Kidney (tissue), 14 donors: Measurements from ENCODE around the gene DDX10. TPM values are rescaled to one million over a fixed set of nuclear protein-coding genes. Genes with fewer than 3 reads are reported as not detected.

Experiments
- DNase-seq, 5 donors: peaks; one replicate each; pipeline ENCODE4 v3.0.0-alpha.2; 2013 to 2020
- FAIRE-seq: peaks from 2 replicates; lab custom pipeline; 2012; peaks lifted over from hg19 to GRCh38; lab: Jason Lieb, UNC
- H3K27ac ChIP-seq, 2 donors: one replicate each; pipeline ENCODE4 v1.7.0; 2013; ENCODE audit warnings: low read depth in 2 of 2, low read length in 2 of 2, inconsistent platforms in 1 of 2
- H3K27me3 ChIP-seq: one replicate; pipeline ENCODE4 v1.7.1; 2013; ENCODE audit warnings: low read length, inconsistent platforms; ENCODE audit not compliant: control insufficient read depth, insufficient read depth
- H3K36me3 ChIP-seq, 3 donors: one replicate each; pipeline versions ENCODE4 v1.7.0 to v1.7.1; 2013; ENCODE audit warnings: low read length in 3 of 3, control low read depth in 1 of 3, inconsistent platforms in 1 of 3; ENCODE audit not compliant: insufficient read depth in 3 of 3, control insufficient read depth in 2 of 3
- H3K4me1 ChIP-seq, 3 donors: one replicate each; pipeline versions ENCODE4 v1.7.0 to v1.7.1; 2013; ENCODE audit warnings: low read length in 3 of 3, inconsistent platforms in 1 of 3, low read depth in 1 of 3; ENCODE audit not compliant: control insufficient read depth in 2 of 3, insufficient read depth in 2 of 3
- H3K4me3 ChIP-seq, 3 donors: one replicate each; pipeline versions ENCODE4 v1.7.0 to v1.8.1; 2013; ENCODE audit warnings: low read length in 3 of 3, control low read depth in 1 of 3, inconsistent platforms in 1 of 3
- H3K9ac ChIP-seq, 3 donors: one replicate each; pipeline versions ENCODE4 v1.7.0 to v1.7.1; 2013; ENCODE audit warnings: low read length in 3 of 3, control low read depth in 1 of 3, inconsistent platforms in 1 of 3
- H3K9me3 ChIP-seq, 3 donors: one replicate each; pipeline versions ENCODE4 v1.7.0 to v1.7.1; 2013; ENCODE audit warnings: low read length in 3 of 3, control low read depth in 1 of 3, inconsistent platforms in 1 of 3; ENCODE audit not compliant: control insufficient read depth in 2 of 3, insufficient read depth in 1 of 3
- CTCF ChIP-seq: IDR thresholded peaks from 3 replicates; pipeline ENCODE4 v1.5.1; 2012; ENCODE audit warnings: mild to moderate bottlenecking, moderate library complexity, borderline replicate concordance; ENCODE audit not compliant: insufficient read depth; ENCODE audit errors: extremely low read depth
- intact Hi-C: fragments of 100-400 bp; cut with DNase I; formaldehyde crosslinking; loops from one replicate; pipeline ENCODE4 v1.11.1; 2022
- polyA plus RNA-seq: library from polyadenylated mRNA; stranded (reverse); fragments of 350-450 nt; fragmentation: Illumina TruSeq; extraction: RNeasy Lipid Tissue Mini Kit (QIAGEN cat#74804); gene quantifications from one replicate; pipeline ENCODE4 v1.2.3, GENCODE V29; 2014; ENCODE audit warnings: low read depth, low replicate concordance; ENCODE audit not compliant: insufficient read depth
- total RNA-seq: library from RNA; stranded (reverse); fragmentation: NEBNext Ultra II Directional; extraction: Animal tissue kit (Norgen Biotek cat#: 25700); gene quantifications from one replicate; pipeline ENCODE4 v1.2.1, GENCODE V29; 2021
- donor health status: control.
- donor health status: control.
- donor health status: control.
- donor health status: control.
- donor health status: control.
- donor health status: DM: yes; HTN: yes; CAD: no.
- donor health status: Normal renal cell carcinoma (clear cell type).

Gene DDX10
- total and polyA plus RNA-seq, 2 donors from 2014 or later = 24.8 to 79.2 TPM

GRCh38 chr11:108965306-108966001, 300.6 kb downstream of the DDX10 start:
- TF ChIP-seq CTCF = no peak
- Histone ChIP-seq H3K27ac (no peak overlapping the region), H3K9ac (no peak overlapping the region), H3K9me3 (no peaks in the 10 kb centered on the region), H3K27me3 (no peaks in the 10 kb centered on the region), H3K4me3 (no peak overlapping the region), H3K36me3 (no peaks in the 10 kb centered on the region), H3K4me1 (no peaks in the 10 kb centered on the region)
- no peak for FAIRE-seq
- intact Hi-C loops = no loop called here
- no peak for DNase-seq

GRCh38 chr11:108966206-108966605, 301.3 kb downstream of the DDX10 start:
- Histone ChIP-seq H3K27ac (no peak overlapping the region), H3K4me3 (no peak overlapping the region), H3K4me1 (no peaks in the 10 kb centered on the region), H3K36me3 (no peaks in the 10 kb centered on the region), H3K27me3 (no peaks in the 10 kb centered on the region), H3K9ac (no peak overlapping the region), H3K9me3 (no peaks in the 10 kb centered on the region)
- DNase-seq (no peak), FAIRE-seq (no peak)
- intact Hi-C loops = no loop called here
- no peak for TF ChIP-seq CTCF

- TF ChIP-seq CTCF = no peak
- no peaks in the 10 kb centered on the region for H3K9me3 ChIP-seq
- no peak for DNase-seq
- no peak for FAIRE-seq
- H3K4me1 ChIP-seq = no peaks in the 10 kb centered on the region
- intact Hi-C loops = no loop called here
- no peaks in the 10 kb centered on the region for H3K27me3 ChIP-seq
- no peak overlapping the region for H3K27ac ChIP-seq
- no peaks in the 10 kb centered on the region for H3K36me3 ChIP-seq
- no peak overlapping the region for H3K4me3 ChIP-seq
- no peak overlapping the region for H3K9ac ChIP-seq
Measured at GRCh38 chr11:108966978-108967377, 302.1 kb downstream of the DDX10 start.

- H3K36me3 ChIP-seq = no peaks in the 10 kb centered on the region
- no peak for DNase-seq
- TF ChIP-seq CTCF = no peak
- no peaks in the 10 kb centered on the region for H3K4me1 ChIP-seq
- H3K4me3 ChIP-seq = no peak overlapping the region
- no peak overlapping the region for H3K9ac ChIP-seq
- H3K9me3 ChIP-seq = no peaks in the 10 kb centered on the region
- H3K27ac ChIP-seq = no peak overlapping the region
- no peaks in the 10 kb centered on the region for H3K27me3 ChIP-seq
- intact Hi-C loops = no loop called here
- FAIRE-seq = no peak
Measured at GRCh38 chr11:108967571-108967970, 302.7 kb downstream of the DDX10 start.
